IPS-NIHi7 (cell line): ENCODE data around the gene SUGCT.
"Not testable (repeated sequence)": the region's sequence is repeated elsewhere in the genome, so short reads cannot be mapped to it uniquely, and the experiment has no call there.

Experiments
- DNase-seq: peaks from one replicate; pipeline ENCODE4 v3.0.0; 2012; ENCODE audit warnings: mixed read lengths; ENCODE audit errors: extremely low spot score

The SUGCT gene

GRCh38 chr7:40138973-40139372 lies 4.2 kb downstream of the SUGCT start:
- no peak for DNase-seq

GRCh38 chr7:40139891-40140290 lies 5.1 kb downstream of the SUGCT start:
- DNase-seq = not testable (repeated sequence)

- DNase-seq = not testable (repeated sequence)
Measured at GRCh38 chr7:40141916-40142315, 7.1 kb downstream of the SUGCT start.

- DNase-seq = not testable (repeated sequence)
Measured at GRCh38 chr7:40145596-40146130, 10.9 kb downstream of the SUGCT start.

- no peak for DNase-seq
Measured at GRCh38 chr7:40147371-40148246, 12.8 kb downstream of the SUGCT start.

- not testable (repeated sequence) for DNase-seq
Measured at GRCh38 chr7:40148247-40148580, 13.4 kb downstream of the SUGCT start.

- DNase-seq = no peak
Measured at GRCh38 chr7:40148671-40149070, 13.9 kb downstream of the SUGCT start.

GRCh38 chr7:40151504-40151903 lies 16.7 kb downstream of the SUGCT start:
- no peak for DNase-seq

GRCh38 chr7:40156988-40157387 lies 22.2 kb downstream of the SUGCT start:
- DNase-seq = no peak

GRCh38 chr7:40162516-40162915 lies 27.7 kb downstream of the SUGCT start:
- DNase-seq = no peak

GRCh38 chr7:40165216-40165615 lies 30.4 kb downstream of the SUGCT start:
- DNase-seq = no peak

- no peak for DNase-seq
Measured at GRCh38 chr7:40167291-40167690, 32.5 kb downstream of the SUGCT start.

- not testable (repeated sequence) for DNase-seq
Measured at GRCh38 chr7:40168266-40168665, 33.5 kb downstream of the SUGCT start.

GRCh38 chr7:40173121-40173520 lies 38.3 kb downstream of the SUGCT start:
- DNase-seq = not testable (repeated sequence)

GRCh38 chr7:40175256-40175655 lies 40.5 kb downstream of the SUGCT start:
- DNase-seq = not testable (repeated sequence)

- no peak for DNase-seq
Measured at GRCh38 chr7:40175725-40176510, 41.1 kb downstream of the SUGCT start.

GRCh38 chr7:40177071-40177470 lies 42.3 kb downstream of the SUGCT start:
- DNase-seq = no peak

- DNase-seq = no peak
Measured at GRCh38 chr7:40182452-40182851, 47.6 kb downstream of the SUGCT start.

GRCh38 chr7:40186586-40186985 lies 51.8 kb downstream of the SUGCT start:
- peak; percentile 37 for DNase-seq

- no peak for DNase-seq
Measured at GRCh38 chr7:40192036-40192435, 57.2 kb downstream of the SUGCT start.

- no peak for DNase-seq
Measured at GRCh38 chr7:40194745-40195144, 59.9 kb downstream of the SUGCT start.

GRCh38 chr7:40197527-40197926 lies 62.7 kb downstream of the SUGCT start:
- DNase-seq = no peak
